GM23248 (cell line): ENCODE measurements around the gene HDAC4. TPM values are rescaled to one million over a fixed set of nuclear protein-coding genes. Genes with fewer than 3 reads are reported as not detected.

Source experiments
- DNase-seq: peaks from one replicate; pipeline ENCODE4 v3.0.0-alpha.2; 2015
- H2AFZ ChIP-seq: fragments of 200-600 bp; sonication (generic); 2 replicates; pipeline ENCODE4 v1.6.1; 2016; ENCODE audit warnings: antibody characterized with exemption
- H3F3A ChIP-seq: fragments of 200-600 bp; sonication (generic); 2 replicates; pipeline ENCODE4 v1.6.1; 2016; ENCODE audit warnings: mild to moderate bottlenecking, antibody characterized with exemption, mixed run types; ENCODE audit not compliant: insufficient read depth
- H3K27ac ChIP-seq: fragments of 200-600 bp; sonication (generic); 2 replicates; pipeline ENCODE4 v1.5.1; 2016; ENCODE audit warnings: mild to moderate bottlenecking
- H3K27me3 ChIP-seq: fragments of 200-600 bp; sonication (generic); replicated peaks from 2 replicates; pipeline ENCODE4 v1.6.1; 2016; ENCODE audit warnings: mild to moderate bottlenecking; ENCODE audit not compliant: insufficient read depth
- H3K36me3 ChIP-seq: fragments of 200-600 bp; sonication (generic); 2 replicates; pipeline ENCODE4 v1.6.1; 2016; ENCODE audit warnings: low read depth, mild to moderate bottlenecking
- H3K4me1 ChIP-seq: fragments of 200-600 bp; sonication (generic); 2 replicates; pipeline ENCODE4 v1.6.1; 2016; ENCODE audit warnings: mild to moderate bottlenecking; ENCODE audit not compliant: insufficient read depth
- H3K4me2 ChIP-seq: fragments of 200-600 bp; sonication (generic); one replicate; pipeline ENCODE4 v1.6.1; 2016; ENCODE audit warnings: mild to moderate bottlenecking; ENCODE audit not compliant: unreplicated experiment
- H3K4me3 ChIP-seq: fragments of 200-600 bp; sonication (generic); 2 replicates; pipeline ENCODE4 v1.5.1; 2016; ENCODE audit warnings: mild to moderate bottlenecking
- H3K79me2 ChIP-seq: fragments of 200-600 bp; sonication (generic); 2 replicates; pipeline ENCODE4 v1.6.1; 2016; ENCODE audit warnings: mild to moderate bottlenecking; ENCODE audit not compliant: insufficient read depth
- H3K9ac ChIP-seq: fragments of 200-600 bp; sonication (generic); 2 replicates; pipeline ENCODE4 v1.6.1; 2016; ENCODE audit warnings: mild to moderate bottlenecking
- H3K9me2 ChIP-seq: fragments of 200-600 bp; sonication (generic); 2 replicates; pipeline ENCODE4 v1.6.1; 2016; ENCODE audit warnings: mixed run types, mild to moderate bottlenecking, moderate library complexity; ENCODE audit not compliant: insufficient read depth
- H3K9me3 ChIP-seq: fragments of 200-600 bp; sonication (generic); one replicate; pipeline ENCODE4 v1.6.1; 2017; ENCODE audit warnings: low read depth
- H4K20me1 ChIP-seq: fragments of 200-600 bp; sonication (generic); 2 replicates; pipeline ENCODE4 v1.6.0; 2016; ENCODE audit not compliant: insufficient read depth
- EZH2 ChIP-seq: fragments of 200-600 bp; sonication (generic); IDR thresholded peaks from 2 replicates; pipeline ENCODE4 v1.6.1; 2018; ENCODE audit warnings: antibody characterized with exemption, mild to moderate bottlenecking; ENCODE audit not compliant: insufficient read depth, poor library complexity, severe bottlenecking
- EZH2phosphoT487 ChIP-seq: fragments of 200-600 bp; sonication (generic); IDR thresholded peaks from 2 replicates; pipeline ENCODE4 v1.6.1; 2018; ENCODE audit warnings: antibody characterized with exemption, moderate library complexity, mild to moderate bottlenecking, low read depth; ENCODE audit not compliant: insufficient read depth
- WGBS, 2 experiments: methylation state at CpG; one replicate each; pipeline ENCODE4 v1.1.6; 2015 to 2017; ENCODE audit warnings: low lambda C conversion rate in 2 of 2, low coverage in 1 of 2; ENCODE audit errors: missing lambda C conversion rate in 2 of 2; 5-methylcytosine and 5-hydroxymethylcytosine counted together
- in situ Hi-C: fragments of 300-500 bp; cut with MboI; formaldehyde crosslinking; loops from 2 replicates; pipeline ENCODE4 v1.15.0; 2020
- polyA plus RNA-seq: library from polyadenylated mRNA; unstranded; fragments of >200 nt; fragmentation: Nextera tagmentation; extraction: Ambion mirVana; gene quantifications from 2 replicates; pipeline ENCODE4 v1.2.1, GENCODE V29; 2016
- total RNA-seq: library from RNA; depleted of rRNA; stranded (reverse); fragments of >200 nt; shearing (Covaris generic); gene quantifications from 2 replicates; pipeline ENCODE4 v1.2.3, GENCODE V29; 2014

Gene HDAC4
- total and polyA plus RNA-seq, 2 experiments from 2014 or later = 2.1 to 6.3 TPM

- Histone ChIP-seq H3K4me1 (peaks cover 15% of the 10 kb centered on the region), H3K36me3 (no peaks in the 10 kb centered on the region), H3K4me2 (no peak overlapping the region), H3K9me2 (no peaks in the 10 kb centered on the region), H3K79me2 (no peaks in the 10 kb centered on the region), H2AFZ (no peak overlapping the region), H3K27me3 (peaks cover 27% of the 10 kb centered on the region), H3K9ac (no peak overlapping the region), H3K4me3 (no peak overlapping the region), H3F3A (peaks cover 13% of the 10 kb centered on the region; the same call in 1 of the 2 replicates), H3K9me3 (no peaks in the 10 kb centered on the region), H4K20me1 (no peaks in the 10 kb centered on the region), H3K27ac (no peak overlapping the region)
- 7 to 11% methylated on average over 18 of the region's 18 CpGs for WGBS, 2 experiments
- in situ Hi-C loops = no loop called here
- DNase-seq = peak; percentile 18
- no peak for TF ChIP-seq EZH2
Observed at GRCh38 chr2:239440511-239440959, 39.7 kb upstream of the HDAC4 start.

- H3K27me3 ChIP-seq = peaks cover 27% of the 10 kb centered on the region
- TF ChIP-seq EZH2 = no peak
- no peak for TF ChIP-seq EZH2phosphoT487
- no peak overlapping the region for H3K27ac ChIP-seq
Observed at GRCh38 chr2:239439754-239440315, 39.0 kb upstream of the HDAC4 start.

GRCh38 chr2:239438995-239439753 is 38.4 kb upstream of the HDAC4 start:
- H3K4me1 ChIP-seq = peaks cover 4% of the 10 kb centered on the region; the same call in 1 of the 2 replicates
- no peaks in the 10 kb centered on the region for H4K20me1 ChIP-seq
- no peak overlapping the region for H3K4me2 ChIP-seq
- no peak overlapping the region for H3K27ac ChIP-seq
- H2AFZ ChIP-seq = no peak overlapping the region
- H3K27me3 ChIP-seq = peaks cover 27% of the 10 kb centered on the region
- DNase-seq = no peak
- H3K4me3 ChIP-seq = no peak overlapping the region
- no peak overlapping the region for H3K9ac ChIP-seq
- 73 to 82% methylated on average over 21 of the region's 21 CpGs for WGBS, 2 experiments
- H3K9me3 ChIP-seq = no peaks in the 10 kb centered on the region
- in situ Hi-C loops = no loop called here
- H3K9me2 ChIP-seq = no peaks in the 10 kb centered on the region
- no peak for TF ChIP-seq EZH2phosphoT487
- TF ChIP-seq EZH2 = no peak
- H3F3A ChIP-seq = peaks cover under 1% of the 10 kb centered on the region; the same call in 1 of the 2 replicates
- no peaks in the 10 kb centered on the region for H3K79me2 ChIP-seq
- H3K36me3 ChIP-seq = no peaks in the 10 kb centered on the region

More at GRCh38 chr2:239439754-239440315, 39.0 kb upstream of the HDAC4 start:
- no peak overlapping the region for H3K9ac ChIP-seq
- H4K20me1 ChIP-seq = no peaks in the 10 kb centered on the region
- H3F3A ChIP-seq = peaks cover 6% of the 10 kb centered on the region; the same call in 1 of the 2 replicates
- no peak overlapping the region for H3K4me3 ChIP-seq
- H3K79me2 ChIP-seq = no peaks in the 10 kb centered on the region
- H3K36me3 ChIP-seq = no peaks in the 10 kb centered on the region
- peaks cover 10% of the 10 kb centered on the region for H3K4me1 ChIP-seq
- no peak overlapping the region for H3K4me2 ChIP-seq
- H3K9me2 ChIP-seq = no peaks in the 10 kb centered on the region
- H3K9me3 ChIP-seq = no peaks in the 10 kb centered on the region
- in situ Hi-C loops = no loop called here
- DNase-seq = no peak
- WGBS, 2 experiments = 63 to 70% methylated on average over 11 of the region's 11 CpGs
- H2AFZ ChIP-seq = no peak overlapping the region

- no peak for TF ChIP-seq EZH2phosphoT487
- TF ChIP-seq EZH2 = no peak
- Histone ChIP-seq H3K4me3 (no peak overlapping the region), H3K9ac (no peak overlapping the region), H3K9me2 (no peaks in the 10 kb centered on the region), H3K9me3 (no peaks in the 10 kb centered on the region), H3K27ac (no peak overlapping the region), H2AFZ (no peak overlapping the region), H3K79me2 (no peaks in the 10 kb centered on the region), H3K4me2 (no peak overlapping the region), H4K20me1 (no peaks in the 10 kb centered on the region), H3F3A (peaks cover 5% of the 10 kb centered on the region; the same call in 1 of the 2 replicates), H3K36me3 (no peaks in the 10 kb centered on the region), H3K27me3 (peaks cover 27% of the 10 kb centered on the region), H3K4me1 (no peaks in the 10 kb centered on the region)
- in situ Hi-C loops = no loop called here
- 76 to 84% methylated on average over 3 of the region's 3 CpGs for WGBS, 2 experiments
- no peak for DNase-seq
Observed at GRCh38 chr2:239438368-239438767, 37.5 kb upstream of the HDAC4 start.
